Measurements from ENCODE around the gene KCNH6. TPM values are rescaled to one million over a fixed set of nuclear protein-coding genes. Genes with fewer than 3 reads are reported as not detected.
A peak's percentile ranks its signal among the peaks of the same experiment; 100 is the strongest.

KCNH6 gene
- total and polyA plus RNA-seq, 4 donors: 0.09 TPM; not detected in 3

GRCh38 chr17:63529711-63530556 lies 6.8 kb downstream of the KCNH6 start:
- WGBS: 89% methylated on average over 26 of the region's 26 CpGs
- no peak overlapping the region for H3K27ac ChIP-seq (ENCODE audit: low read depth in 1 of 2, low read length in 2 of 2)
- H3K4me3 ChIP-seq (ENCODE audit: low read depth in 1 of 3, low read length in 3 of 3): no peak overlapping the region
- peak; percentile 60 for DNase-seq (ENCODE audit: low spot score)
- H3K27me3 ChIP-seq (ENCODE audit: control insufficient read depth in 4 of 4, insufficient read depth in 4 of 4, low read length in 3 of 4): peaks cover 0 to 5% (median 4%) of the 10 kb centered on the region in 4 donors
- H3K36me3 ChIP-seq (ENCODE audit: control insufficient read depth in 4 of 4, insufficient read depth in 3 of 4, low read depth in 1 of 4, low read length in 3 of 4): no peaks in the 10 kb centered on the region
- TF ChIP-seq HNF4G (IDR thresholded peaks at IDR 0.05) (no peak), RXRA (IDR thresholded peaks at IDR 0.05) (no peak), GABPA (IDR thresholded peaks at IDR 0.05 in 1 of 2, conservative IDR thresholded peaks at IDR 0.05 in 1 of 2) (no peak), YY1 (IDR thresholded peaks at IDR 0.05) (no peak), JUND (IDR thresholded peaks at IDR 0.05) (no peak), HNF4A (conservative IDR thresholded peaks at IDR 0.05) (no peak), SP1 (IDR thresholded peaks at IDR 0.05) (no peak), REST (IDR thresholded peaks at IDR 0.05) (no peak), TAF1 (conservative IDR thresholded peaks at IDR 0.05) (no peak), RAD21 (IDR thresholded peaks at IDR 0.05) (no peak), FOXA1 (IDR thresholded peaks at IDR 0.05) (no peak), NR2F2 (IDR thresholded peaks at IDR 0.05) (no peak), EGR1 (IDR thresholded peaks at IDR 0.05; ENCODE audit: low read depth in 2 of 2) (no peak)
- TF ChIP-seq, protein P1, sequence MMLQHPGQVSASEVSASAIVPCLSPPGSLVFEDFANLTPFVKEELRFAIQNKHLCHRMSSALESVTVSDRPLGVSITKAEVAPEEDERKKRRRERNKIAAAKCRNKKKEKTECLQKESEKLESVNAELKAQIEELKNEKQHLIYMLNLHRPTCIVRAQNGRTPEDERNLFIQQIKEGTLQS (IDR thresholded peaks at IDR 0.05): no peak
- TF ChIP-seq, protein P2, sequence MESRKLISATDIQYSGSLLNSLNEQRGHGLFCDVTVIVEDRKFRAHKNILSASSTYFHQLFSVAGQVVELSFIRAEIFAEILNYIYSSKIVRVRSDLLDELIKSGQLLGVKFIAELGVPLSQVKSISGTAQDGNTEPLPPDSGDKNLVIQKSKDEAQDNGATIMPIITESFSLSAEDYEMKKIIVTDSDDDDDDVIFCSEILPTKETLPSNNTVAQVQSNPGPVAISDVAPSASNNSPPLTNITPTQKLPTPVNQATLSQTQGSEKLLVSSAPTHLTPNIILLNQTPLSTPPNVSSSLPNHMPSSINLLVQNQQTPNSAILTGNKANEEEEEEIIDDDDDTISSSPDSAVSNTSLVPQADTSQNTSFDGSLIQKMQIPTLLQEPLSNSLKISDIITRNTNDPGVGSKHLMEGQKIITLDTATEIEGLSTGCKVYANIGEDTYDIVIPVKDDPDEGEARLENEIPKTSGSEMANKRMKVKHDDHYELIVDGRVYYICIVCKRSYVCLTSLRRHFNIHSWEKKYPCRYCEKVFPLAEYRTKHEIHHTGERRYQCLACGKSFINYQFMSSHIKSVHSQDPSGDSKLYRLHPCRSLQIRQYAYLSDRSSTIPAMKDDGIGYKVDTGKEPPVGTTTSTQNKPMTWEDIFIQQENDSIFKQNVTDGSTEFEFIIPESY (IDR thresholded peaks at IDR 0.05): no peak
- TF ChIP-seq, protein P3, sequence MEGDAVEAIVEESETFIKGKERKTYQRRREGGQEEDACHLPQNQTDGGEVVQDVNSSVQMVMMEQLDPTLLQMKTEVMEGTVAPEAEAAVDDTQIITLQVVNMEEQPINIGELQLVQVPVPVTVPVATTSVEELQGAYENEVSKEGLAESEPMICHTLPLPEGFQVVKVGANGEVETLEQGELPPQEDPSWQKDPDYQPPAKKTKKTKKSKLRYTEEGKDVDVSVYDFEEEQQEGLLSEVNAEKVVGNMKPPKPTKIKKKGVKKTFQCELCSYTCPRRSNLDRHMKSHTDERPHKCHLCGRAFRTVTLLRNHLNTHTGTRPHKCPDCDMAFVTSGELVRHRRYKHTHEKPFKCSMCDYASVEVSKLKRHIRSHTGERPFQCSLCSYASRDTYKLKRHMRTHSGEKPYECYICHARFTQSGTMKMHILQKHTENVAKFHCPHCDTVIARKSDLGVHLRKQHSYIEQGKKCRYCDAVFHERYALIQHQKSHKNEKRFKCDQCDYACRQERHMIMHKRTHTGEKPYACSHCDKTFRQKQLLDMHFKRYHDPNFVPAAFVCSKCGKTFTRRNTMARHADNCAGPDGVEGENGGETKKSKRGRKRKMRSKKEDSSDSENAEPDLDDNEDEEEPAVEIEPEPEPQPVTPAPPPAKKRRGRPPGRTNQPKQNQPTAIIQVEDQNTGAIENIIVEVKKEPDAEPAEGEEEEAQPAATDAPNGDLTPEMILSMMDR (IDR thresholded peaks at IDR 0.05; ENCODE audit: low read depth, low read length, missing input control): no peak
- TF ChIP-seq, protein P4, sequence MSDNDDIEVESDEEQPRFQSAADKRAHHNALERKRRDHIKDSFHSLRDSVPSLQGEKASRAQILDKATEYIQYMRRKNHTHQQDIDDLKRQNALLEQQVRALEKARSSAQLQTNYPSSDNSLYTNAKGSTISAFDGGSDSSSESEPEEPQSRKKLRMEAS (IDR thresholded peaks at IDR 0.05): no peak
- no peaks in the 10 kb centered on the region for H3K9me3 ChIP-seq (ENCODE audit: control insufficient read depth in 4 of 4, low read length in 3 of 4)
- no peaks in the 10 kb centered on the region for H3K4me1 ChIP-seq (ENCODE audit: control insufficient read depth in 4 of 4, insufficient read depth in 4 of 4, low read length in 3 of 4)
- no peak overlapping the region for H3K9ac ChIP-seq (ENCODE audit: low read depth in 1 of 2, low read length in 2 of 2)
